Femur (tissue), 1 donor: ENCODE results near the gene MYLK.

ENCODE experiments used
- DNase-seq: peaks from one replicate; pipeline ENCODE4 v3.0.0-alpha.2; 2017

Gene MYLK

DNA sequence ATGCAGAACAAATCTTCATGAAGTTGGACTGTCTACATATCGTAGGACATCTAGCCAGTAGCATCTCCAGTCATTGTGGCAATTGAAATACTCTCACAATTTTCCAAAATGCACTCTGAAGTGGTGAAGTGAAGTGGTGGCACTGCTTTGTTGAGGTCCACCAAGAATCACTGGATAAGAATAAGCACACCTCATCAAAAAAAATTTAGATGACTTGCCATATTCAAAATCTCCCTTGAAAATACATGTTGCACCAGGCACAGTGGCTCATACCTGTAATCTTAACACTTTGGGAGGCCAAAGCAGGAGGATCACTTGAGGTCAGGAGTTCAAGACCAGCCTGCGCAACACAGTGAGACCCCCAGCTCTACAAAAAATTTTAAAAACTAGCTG lies 312.2 kb downstream of the MYLK start:
- DNase-seq: no peak

DNA sequence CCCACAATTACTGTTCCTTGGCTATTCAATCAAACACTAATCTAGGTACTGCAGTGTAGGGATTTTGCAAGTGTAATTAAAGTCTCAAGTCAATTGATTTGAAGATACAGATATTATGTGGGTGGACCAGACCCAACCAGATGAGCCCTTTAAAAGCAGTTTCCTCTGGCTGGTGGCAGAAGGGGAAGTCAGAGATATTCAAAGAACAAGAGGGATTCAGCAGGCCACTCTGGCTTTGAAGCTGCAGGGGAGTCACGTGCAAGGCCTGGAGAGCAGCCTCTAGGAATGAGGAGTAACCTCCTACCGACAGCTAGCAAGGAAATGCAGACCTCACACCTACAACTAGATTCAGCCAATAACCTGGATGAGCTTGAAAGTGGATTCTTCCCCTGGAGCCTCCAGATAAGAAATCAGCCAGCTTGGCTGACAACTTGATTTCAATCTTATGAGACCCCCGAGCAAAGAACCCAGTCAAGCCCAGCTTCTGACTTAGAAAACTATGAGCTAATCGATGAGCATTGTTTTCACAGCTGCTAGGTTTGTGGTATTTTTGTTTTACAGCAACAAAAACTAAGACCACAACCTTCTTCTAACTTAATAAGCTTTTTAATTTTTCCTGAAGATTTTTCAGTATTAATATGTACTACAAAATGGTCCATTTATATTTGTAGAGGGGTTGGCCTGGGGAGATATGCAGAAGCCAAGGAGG lies 312.7 kb downstream of the MYLK start:
- no peak for DNase-seq

DNA sequence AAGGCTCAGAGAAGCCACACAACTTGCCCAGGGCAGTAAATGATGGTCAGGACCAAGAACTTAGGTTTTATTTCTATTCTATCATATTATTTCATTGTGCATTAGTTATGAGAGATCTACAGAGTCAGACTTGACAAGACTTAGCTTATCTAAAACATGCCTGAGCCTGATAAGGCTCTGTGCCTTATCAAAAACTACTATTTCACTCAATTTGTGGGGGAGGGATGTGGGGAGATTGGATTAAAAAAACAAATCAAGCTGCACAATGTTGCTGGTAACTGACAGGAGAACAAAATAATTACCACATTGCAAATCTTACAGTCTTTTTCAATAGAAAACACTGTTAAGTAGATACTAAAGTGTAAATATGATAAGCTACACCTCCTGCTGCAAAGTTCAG lies 315.3 kb downstream of the MYLK start:
- no peak for DNase-seq

DNA sequence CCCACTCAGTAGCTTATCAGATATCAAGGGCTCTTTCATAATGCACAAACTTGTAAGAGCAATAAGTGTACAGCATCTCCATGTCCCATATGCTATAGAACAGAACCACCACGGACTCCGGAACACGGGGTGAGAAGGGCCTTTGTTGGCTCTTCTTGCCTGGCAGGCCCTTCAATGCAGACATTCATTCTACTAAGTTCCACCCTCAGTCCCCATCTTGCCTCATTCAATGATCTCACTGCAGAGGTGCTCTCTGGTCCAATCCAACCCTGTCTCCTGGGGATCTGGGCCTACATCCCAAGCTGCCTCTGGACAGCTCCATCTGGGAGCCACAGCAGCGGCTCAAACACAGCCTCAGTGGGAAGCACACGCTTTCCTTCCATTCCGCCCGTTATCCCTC lies 316.1 kb downstream of the MYLK start:
- DNase-seq: no peak

DNA sequence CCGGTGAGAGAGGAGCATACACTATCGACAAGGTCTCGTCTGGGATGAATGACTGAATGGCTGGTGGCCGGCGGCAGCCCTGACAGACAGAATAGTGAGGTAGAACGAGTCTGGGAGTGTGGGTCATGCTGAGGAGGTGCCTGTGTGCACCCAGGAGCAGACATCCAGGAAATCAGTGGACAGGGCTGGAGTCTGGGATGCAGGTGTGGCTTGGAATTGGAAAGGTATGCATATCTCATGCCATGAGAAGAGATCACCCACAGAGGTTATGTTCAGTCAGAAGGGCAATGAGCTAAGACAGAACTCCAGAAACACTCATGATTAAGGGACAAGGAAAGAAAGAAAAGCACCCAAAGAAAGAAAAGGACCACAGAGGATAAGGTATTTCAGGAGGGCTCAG lies 320.1 kb downstream of the MYLK start:
- no peak for DNase-seq

DNA sequence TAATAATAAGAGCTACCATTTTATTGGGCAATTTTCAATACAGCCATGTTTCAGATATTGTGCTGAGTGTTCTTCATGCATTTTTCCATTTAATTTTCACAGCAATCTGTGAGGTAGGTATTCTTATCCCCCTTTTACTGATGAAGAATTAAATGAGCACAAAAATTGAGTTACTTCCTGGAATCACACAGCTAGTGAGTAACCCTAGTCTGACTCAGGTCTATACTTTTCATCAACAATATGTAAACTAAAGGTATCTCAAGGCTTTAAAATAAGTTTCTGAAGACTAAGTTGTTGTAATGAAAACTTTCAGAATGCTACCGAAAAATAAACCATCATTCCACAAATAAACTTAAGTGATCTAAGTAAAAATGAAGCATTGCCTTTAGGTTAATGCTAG lies 321.6 kb downstream of the MYLK start:
- DNase-seq: no peak

DNA sequence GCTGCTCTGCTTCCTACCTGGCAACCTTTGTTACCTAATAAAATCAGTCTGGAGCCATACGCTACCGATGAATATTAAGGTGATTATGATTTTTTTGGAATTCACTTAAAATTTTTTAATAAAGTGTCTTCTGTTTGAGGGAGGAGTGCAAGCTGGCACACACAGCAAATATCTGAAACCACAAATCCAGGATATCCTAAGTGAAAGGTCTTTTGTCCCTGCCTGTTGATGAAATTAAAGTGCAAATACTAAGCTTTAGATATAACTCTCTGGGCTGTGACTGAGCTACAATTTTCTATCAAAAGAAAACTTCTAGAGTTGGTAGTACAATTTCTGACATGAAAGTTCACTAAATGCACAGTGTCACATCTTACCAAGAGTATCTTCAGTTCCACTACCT lies 322.9 kb downstream of the MYLK start:
- DNase-seq: no peak
